BLaER1 (cell line): ENCODE measurements around the gene PLXDC2.
A peak's percentile ranks its signal among the peaks of the same experiment; 100 is the strongest.
"Not testable (repeated sequence)": the region's sequence is repeated elsewhere in the genome, so short reads cannot be mapped to it uniquely, and the experiment has no call there.

Experiments used
- H3K27ac ChIP-seq: shearing (Covaris generic); formaldehyde crosslinking; 2 replicates; pipeline ENCODE4 v1.8.1; 2022
- H3K27me3 ChIP-seq: shearing (Covaris generic); formaldehyde crosslinking; 2 replicates; pipeline ENCODE4 v1.8.1; 2022
- H3K36me3 ChIP-seq: shearing (Covaris generic); formaldehyde crosslinking; 2 replicates; pipeline ENCODE4 v1.8.1; 2022
- H3K4me1 ChIP-seq: shearing (Covaris generic); formaldehyde crosslinking; 2 replicates; pipeline ENCODE4 v1.8.1; 2022
- H3K4me2 ChIP-seq: shearing (Covaris generic); formaldehyde crosslinking; 2 replicates; pipeline ENCODE4 v1.8.1; 2022
- H3K4me3 ChIP-seq: shearing (Covaris generic); formaldehyde crosslinking; 2 replicates; pipeline ENCODE4 v1.8.1; 2022
- H3K9ac ChIP-seq: shearing (Covaris generic); formaldehyde crosslinking; 2 replicates; pipeline ENCODE4 v1.8.1; 2022
- H3K9me3 ChIP-seq: shearing (Covaris generic); formaldehyde crosslinking; 2 replicates; pipeline ENCODE4 v1.8.1; 2022
- H4K20me1 ChIP-seq: shearing (Covaris generic); formaldehyde crosslinking; 2 replicates; pipeline ENCODE4 v1.8.1; 2022
- Cebpa-rat ChIP-seq: shearing (Covaris generic); IDR thresholded peaks from 2 replicates; pipeline ENCODE4 v1.8.1; 2022

The PLXDC2 gene

GRCh38 chr10:19816411-19817230, at the start of gene PLXDC2:
Gene PLXDC2, plus strand, starts transcription at chr10:19816432.
- Histone ChIP-seq H3K9ac (peak within 1 kb of the TSS; percentile 78), H3K4me3 (peak within 1 kb of the TSS; percentile 77), H3K27me3 (peaks cover 23% of the 10 kb centered on the region), H3K4me2 (peak within 1 kb of the TSS; percentile 98), H3K9me3 (no peaks in the 10 kb centered on the region), H3K36me3 (no peaks in the 10 kb centered on the region), H4K20me1 (peaks cover 18% of the 10 kb centered on the region), H3K4me1 (peaks cover 29% of the 10 kb centered on the region), H3K27ac (peak within 1 kb of the TSS; percentile 80)
- no peak for TF ChIP-seq Cebpa-rat

GRCh38 chr10:19767876-19768275, 48.4 kb upstream of the PLXDC2 start:
- H3K9ac ChIP-seq, result no peak overlapping the region
- no peaks in the 10 kb centered on the region for H3K4me1 ChIP-seq
- H4K20me1 ChIP-seq, result no peaks in the 10 kb centered on the region
- no peaks in the 10 kb centered on the region for H3K36me3 ChIP-seq
- no peak for TF ChIP-seq Cebpa-rat
- no peaks in the 10 kb centered on the region for H3K9me3 ChIP-seq
- no peaks in the 10 kb centered on the region for H3K27me3 ChIP-seq
- H3K4me2 ChIP-seq, result no peak overlapping the region
- no peak overlapping the region for H3K4me3 ChIP-seq
- H3K27ac ChIP-seq, result no peak overlapping the region

- not testable (repeated sequence) for H3K27me3 ChIP-seq, H3K4me2 ChIP-seq, H3K9me3 ChIP-seq, H3K4me3 ChIP-seq, H4K20me1 ChIP-seq, H3K4me1 ChIP-seq, H3K36me3 ChIP-seq, H3K9ac ChIP-seq, H3K27ac ChIP-seq
Observed at GRCh38 chr10:19769826-19770225, 46.4 kb upstream of the PLXDC2 start.

GRCh38 chr10:19772972-19773371, 43.3 kb upstream of the PLXDC2 start:
- Histone ChIP-seq H3K4me2 (no peak overlapping the region), H3K36me3 (no peaks in the 10 kb centered on the region), H3K27me3 (no peaks in the 10 kb centered on the region), H3K4me1 (no peaks in the 10 kb centered on the region), H3K27ac (no peak overlapping the region), H4K20me1 (no peaks in the 10 kb centered on the region), H3K9ac (no peak overlapping the region), H3K9me3 (no peaks in the 10 kb centered on the region), H3K4me3 (no peak overlapping the region)
- no peak for TF ChIP-seq Cebpa-rat

GRCh38 chr10:19775296-19775695, 40.9 kb upstream of the PLXDC2 start:
- Histone ChIP-seq H3K4me1 (no peaks in the 10 kb centered on the region), H3K27me3 (no peaks in the 10 kb centered on the region), H3K4me2 (no peak overlapping the region), H3K4me3 (no peak overlapping the region), H3K9me3 (no peaks in the 10 kb centered on the region), H3K27ac (no peak overlapping the region), H4K20me1 (no peaks in the 10 kb centered on the region), H3K9ac (no peak overlapping the region), H3K36me3 (no peaks in the 10 kb centered on the region)
- TF ChIP-seq Cebpa-rat, result no peak

- no peaks in the 10 kb centered on the region for H3K36me3 ChIP-seq
- no peaks in the 10 kb centered on the region for H4K20me1 ChIP-seq
- no peaks in the 10 kb centered on the region for H3K9me3 ChIP-seq
- peaks cover 13% of the 10 kb centered on the region for H3K4me1 ChIP-seq
- TF ChIP-seq Cebpa-rat, result no peak
- no peak overlapping the region for H3K9ac ChIP-seq
- no peak overlapping the region for H3K4me2 ChIP-seq
- no peaks in the 10 kb centered on the region for H3K27me3 ChIP-seq
- H3K4me3 ChIP-seq, result no peak overlapping the region
- no peak overlapping the region for H3K27ac ChIP-seq
Observed at GRCh38 chr10:19777806-19778205, 38.4 kb upstream of the PLXDC2 start.

GRCh38 chr10:19778996-19779395, 37.2 kb upstream of the PLXDC2 start:
- no peak overlapping the region for H3K9ac ChIP-seq
- H3K36me3 ChIP-seq, result no peaks in the 10 kb centered on the region
- peaks cover 18% of the 10 kb centered on the region for H3K4me1 ChIP-seq
- no peak overlapping the region for H3K27ac ChIP-seq
- H3K9me3 ChIP-seq, result no peaks in the 10 kb centered on the region
- H3K27me3 ChIP-seq, result no peaks in the 10 kb centered on the region
- TF ChIP-seq Cebpa-rat, result no peak
- no peak overlapping the region for H3K4me3 ChIP-seq
- no peak overlapping the region for H3K4me2 ChIP-seq
- no peaks in the 10 kb centered on the region for H4K20me1 ChIP-seq

GRCh38 chr10:19782430-19783089, 33.7 kb upstream of the PLXDC2 start:
- no peaks in the 10 kb centered on the region for H3K27me3 ChIP-seq
- H3K4me3 ChIP-seq, result peak overlapping the region; percentile 24; the same call in 1 of the 2 replicates
- TF ChIP-seq Cebpa-rat, result no peak
- H3K4me2 ChIP-seq, result peak overlapping the region; percentile 71
- H4K20me1 ChIP-seq, result no peaks in the 10 kb centered on the region
- H3K9ac ChIP-seq, result no peak overlapping the region; the same call in 1 of the 2 replicates
- no peaks in the 10 kb centered on the region for H3K9me3 ChIP-seq
- H3K36me3 ChIP-seq, result no peaks in the 10 kb centered on the region
- H3K4me1 ChIP-seq, result peaks cover 18% of the 10 kb centered on the region
- peak overlapping the region; percentile 78 for H3K27ac ChIP-seq

- Histone ChIP-seq H3K9me3 (no peaks in the 10 kb centered on the region), H3K27ac (no peak overlapping the region), H3K36me3 (no peaks in the 10 kb centered on the region), H3K4me3 (no peak overlapping the region), H3K4me1 (peaks cover 18% of the 10 kb centered on the region), H3K4me2 (no peak overlapping the region), H3K27me3 (no peaks in the 10 kb centered on the region), H3K9ac (no peak overlapping the region), H4K20me1 (no peaks in the 10 kb centered on the region)
- no peak for TF ChIP-seq Cebpa-rat
Observed at GRCh38 chr10:19783721-19784120, 32.5 kb upstream of the PLXDC2 start.

- Histone ChIP-seq H3K4me1 (peaks cover 18% of the 10 kb centered on the region), H3K4me3 (no peak overlapping the region), H3K4me2 (no peak overlapping the region), H3K9me3 (no peaks in the 10 kb centered on the region), H3K27me3 (no peaks in the 10 kb centered on the region), H4K20me1 (no peaks in the 10 kb centered on the region), H3K36me3 (no peaks in the 10 kb centered on the region), H3K9ac (no peak overlapping the region), H3K27ac (no peak overlapping the region)
- no peak for TF ChIP-seq Cebpa-rat
Observed at GRCh38 chr10:19785366-19785765, 30.9 kb upstream of the PLXDC2 start.
